Activated naive CD4-positive, alpha-beta T cell treated with anti-CD3 and anti-CD28 coated beads for 36 hours (primary cell): ENCODE data around the gene CBLN1. TPM values are rescaled to one million over a fixed set of nuclear protein-coding genes. Genes with fewer than 3 reads are reported as not detected.
"Not testable (repeated sequence)": the region's sequence is repeated elsewhere in the genome, so short reads cannot be mapped to it uniquely, and the experiment has no call there.

ENCODE experiments used
- CTCF ChIA-PET: fragments of 350-600 bp; sonication (Branson Sonifier 250); formaldehyde crosslinking; loops from one replicate; lab custom pipeline; 2021; ENCODE audit warnings: antibody characterized with exemption; lab: Charles Lee
- DNase-seq: peaks from one replicate; pipeline ENCODE4 v3.0.0-alpha.2; 2020
- H3K27ac Mint-ChIP-seq: one replicate; pipeline ENCODE4 v1.8.0; 2021; ENCODE audit warnings: mild to moderate bottlenecking, mixed read lengths
- H3K27me3 Mint-ChIP-seq: one replicate; pipeline ENCODE4 v1.8.0; 2021; ENCODE audit warnings: low read depth, mixed read lengths
- H3K36me3 Mint-ChIP-seq: one replicate; pipeline ENCODE4 v1.8.0; 2021; ENCODE audit warnings: low read depth, mixed read lengths
- H3K4me1 Mint-ChIP-seq: one replicate; pipeline ENCODE4 v1.8.0; 2021; ENCODE audit warnings: low read depth, mixed read lengths
- H3K4me3 Mint-ChIP-seq: one replicate; pipeline ENCODE4 v1.8.0; 2021; ENCODE audit warnings: mild to moderate bottlenecking, moderate library complexity, mixed read lengths
- H3K9me3 Mint-ChIP-seq: one replicate; pipeline ENCODE4 v1.8.0; 2021; ENCODE audit warnings: mixed read lengths
- intact Hi-C: fragments of 100-400 bp; cut with micrococcal nuclease; formaldehyde crosslinking; loops from one replicate; pipeline ENCODE4 v1.15.1; 2023
- total RNA-seq, 2 experiments: library from RNA; stranded (reverse); gene quantifications; one replicate each; pipeline ENCODE4 v1.2.3, GENCODE V29; 2021

The CBLN1 gene
- total RNA-seq, 2 experiments from 2014 or later = not detected

DNA sequence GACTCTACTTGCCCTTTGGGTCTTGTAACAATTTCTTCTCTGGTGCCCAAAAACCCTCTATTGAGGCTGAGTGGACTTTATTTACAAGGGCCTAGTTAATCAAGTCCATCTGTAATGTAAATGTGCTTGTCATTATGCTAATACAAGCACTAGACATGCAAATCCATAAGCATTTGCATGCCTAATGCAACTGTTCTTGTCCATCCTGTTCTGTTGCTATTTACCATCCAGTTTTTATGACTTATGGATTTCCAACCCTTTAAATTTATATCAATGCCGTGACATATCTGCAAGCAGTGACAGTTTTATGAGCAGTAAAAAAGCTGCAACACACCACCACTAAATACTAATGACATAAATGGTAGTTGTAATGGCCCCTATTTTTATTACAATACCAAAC is 33.4 kb downstream of the CBLN1 start:
- intact Hi-C loops = no loop called here
- H3K27me3 Mint-ChIP-seq = peaks cover 5% of the 10 kb centered on the region

DNA sequence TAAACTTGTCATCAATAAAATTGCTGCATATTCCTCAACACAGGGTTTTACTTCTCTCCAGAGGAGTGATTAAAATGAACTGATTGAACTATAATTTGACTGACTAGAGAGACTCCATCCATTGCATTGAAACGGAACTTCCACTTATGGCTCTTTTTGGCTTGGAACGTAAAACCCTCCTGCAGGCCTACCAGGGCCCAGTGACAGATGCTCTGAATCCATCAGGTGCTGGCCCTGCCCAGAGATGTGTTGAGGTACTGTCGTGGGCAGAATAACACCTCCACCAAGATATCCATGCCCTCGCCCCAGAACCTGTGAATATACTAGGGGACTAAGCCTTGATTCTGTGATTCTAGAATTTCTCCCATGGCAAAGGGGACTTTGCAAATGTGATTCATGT is 45.4 kb downstream of the CBLN1 start:
- no peaks in the 10 kb centered on the region for H3K27me3 Mint-ChIP-seq
- no peaks in the 10 kb centered on the region for H3K4me1 Mint-ChIP-seq
- no peak overlapping the region for H3K27ac Mint-ChIP-seq
- CTCF ChIA-PET = no interaction called here
- H3K9me3 Mint-ChIP-seq = no peaks in the 10 kb centered on the region
- intact Hi-C loops = no loop called here
- no peaks in the 10 kb centered on the region for H3K36me3 Mint-ChIP-seq
- DNase-seq = no peak
- H3K4me3 Mint-ChIP-seq = no peak overlapping the region

More for the DNA sequence above, 33.4 kb downstream of the CBLN1 start:
- CTCF ChIA-PET = no interaction called here
- Mint-ChIP-seq H3K9me3 (no peaks in the 10 kb centered on the region), H3K27ac (no peak overlapping the region), H3K4me3 (no peak overlapping the region), H3K36me3 (peaks cover 2% of the 10 kb centered on the region), H3K4me1 (no peaks in the 10 kb centered on the region)
- no peak for DNase-seq

DNA sequence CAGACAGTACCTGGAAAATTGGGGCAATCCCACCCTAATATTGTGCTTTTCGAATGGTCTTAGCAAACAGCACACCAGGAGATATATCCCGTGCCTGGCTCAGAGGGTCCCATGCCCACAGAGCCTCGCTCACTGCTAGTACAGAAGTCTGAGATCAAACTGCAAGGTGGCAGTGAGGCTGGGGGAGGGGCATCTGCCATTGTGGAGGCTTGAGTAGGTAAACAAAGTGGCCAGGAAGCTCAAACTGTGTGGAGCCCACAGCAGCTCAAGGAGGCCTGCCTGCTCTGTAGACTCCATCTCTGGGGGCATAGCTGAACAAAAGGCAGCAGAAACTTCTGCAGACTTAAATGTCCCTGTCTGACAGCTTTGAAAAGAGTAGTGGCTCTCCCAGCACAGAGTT is 53.3 kb downstream of the CBLN1 start:
- H3K27me3 Mint-ChIP-seq, H3K4me1 Mint-ChIP-seq, H3K36me3 Mint-ChIP-seq, H3K4me3 Mint-ChIP-seq, CTCF ChIA-PET, H3K27ac Mint-ChIP-seq, intact Hi-C loops, H3K9me3 Mint-ChIP-seq, DNase-seq: not testable (repeated sequence)

Other genes with a start within 250 kb of the CBLN1 start
- gene C16orf78, start 92.0 kb upstream of the CBLN1 start, total RNA-seq = not detected